Mucosa of descending colon (tissue), 3 donors: Measurements from ENCODE around the gene PIK3R2. TPM values are rescaled to one million over a fixed set of nuclear protein-coding genes. Genes with fewer than 3 reads are reported as not detected.

Source experiments
- ATAC-seq: fragments of 200-7000 bp; cut with Tn5 transposase; one replicate; pipeline ENCODE4 v1.9.1; 2020; ENCODE audit warnings: mild to moderate bottlenecking, moderate library complexity
- DNase-seq, 3 donors: peaks; one replicate each; pipeline ENCODE4 v3.0.0-alpha.2; 2020
- H3K36me3 ChIP-seq: fragments of 200-600 bp; one replicate; pipeline ENCODE4 v1.8.0; 2021; ENCODE audit warnings: low read depth, mild to moderate bottlenecking
- H3K4me1 ChIP-seq: fragments of 200-600 bp; one replicate; pipeline ENCODE4 v1.8.0; 2021; ENCODE audit warnings: low read depth, mild to moderate bottlenecking
- H3K4me3 ChIP-seq: fragments of 200-600 bp; one replicate; pipeline ENCODE4 v1.8.0; 2021; ENCODE audit warnings: mild to moderate bottlenecking
- H3K9me3 ChIP-seq: fragments of 200-600 bp; one replicate; pipeline ENCODE4 v1.8.0; 2021; ENCODE audit warnings: mild to moderate bottlenecking
- CTCF ChIP-seq: fragments of 200-600 bp; IDR thresholded peaks from one replicate; pipeline ENCODE4 v1.8.0; 2022; ENCODE audit warnings: antibody characterized with exemption, mild to moderate bottlenecking
- intact Hi-C, 2 donors: fragments of 100-400 bp; cut with DNase I in 1 of 2; cut with micrococcal nuclease in 1 of 2; formaldehyde crosslinking; loops; one replicate each; pipeline versions ENCODE4 v1.11.0 to v1.11.1; 2022; cut with DNase I, micrococcal nuclease
- total RNA-seq, 3 donors: library from RNA; stranded (reverse); fragmentation: NEBNext Ultra II Directional in 2 of 3; extraction: Animal tissue kit (Norgen Biotek cat#: 25700) in 2 of 3; gene quantifications; one replicate each; pipeline versions ENCODE4 v1.2.1 to v1.2.4, GENCODE V29; 2021 to 2023
- donor health status: DM: no; HTN: no; CAD: no; lungs with moderate emphysema.
- donor health status: DM: no; HTN: no; CAD: no.
- donor health status: DM: no; HTN: yes; CAD: no.

Gene PIK3R2
- total RNA-seq, 3 donors from 2014 or later = 31.6 to 40.0 (median 35.2) TPM

DNA sequence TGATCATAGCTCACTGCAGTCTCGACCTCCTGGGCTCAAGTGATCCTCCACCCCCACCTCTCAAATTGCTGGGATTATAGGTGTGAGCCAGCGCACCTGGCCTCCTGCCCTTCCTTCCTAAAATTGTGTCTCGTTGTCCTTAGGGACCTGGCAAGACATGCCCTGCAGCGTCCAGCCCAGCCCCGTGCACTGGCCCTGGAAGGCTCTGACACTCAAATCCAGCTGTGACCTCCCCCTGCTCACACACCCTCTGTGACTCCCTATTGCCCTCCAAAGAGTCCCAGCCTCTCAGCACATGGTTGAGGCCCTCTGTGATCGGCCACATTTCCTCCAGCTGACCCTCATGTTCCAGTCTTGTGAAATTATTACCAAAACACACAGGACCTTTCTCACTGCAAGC lies 45.0 kb downstream of the PIK3R2 start:
- Histone ChIP-seq H3K4me1 (peaks cover 18% of the 10 kb centered on the region), H3K4me3 (no peak overlapping the region), H3K36me3 (no peaks in the 10 kb centered on the region), H3K9me3 (no peaks in the 10 kb centered on the region)
- no peak for TF ChIP-seq CTCF
- intact Hi-C loops = no loop called here
- DNase-seq = no peak
- ATAC-seq = no peak

DNA sequence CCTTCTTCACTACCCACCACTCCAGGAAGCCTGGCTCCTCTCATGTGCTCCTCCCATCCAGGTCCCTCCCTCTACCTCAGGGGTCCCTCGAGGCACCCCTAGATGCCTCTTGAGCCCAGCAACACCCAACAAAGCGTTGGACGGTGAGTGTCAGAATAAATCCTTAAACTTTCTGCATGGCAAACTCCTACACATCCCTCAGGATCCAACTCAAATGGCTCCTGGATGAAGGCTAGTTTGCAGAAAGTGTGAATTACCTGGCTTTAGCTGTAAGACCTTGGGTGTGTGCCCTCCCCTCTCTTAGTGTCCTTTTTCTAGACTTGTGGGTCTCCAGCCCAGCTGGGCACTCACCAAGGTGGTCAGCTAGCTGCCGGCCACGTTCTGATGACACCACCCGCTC lies 45.4 kb downstream of the PIK3R2 start:
- intact Hi-C loops = no loop called here
- ATAC-seq (no peak), DNase-seq (no peak)
- no peaks in the 10 kb centered on the region for H3K36me3 ChIP-seq
- peaks cover 22% of the 10 kb centered on the region for H3K4me1 ChIP-seq
- no peaks in the 10 kb centered on the region for H3K9me3 ChIP-seq
- H3K4me3 ChIP-seq = no peak overlapping the region
- no peak for TF ChIP-seq CTCF

GRCh38 chr19:18202397-18202777 lies 49.4 kb downstream of the PIK3R2 start:
- ATAC-seq (no peak), DNase-seq (no peak)
- no peak for TF ChIP-seq CTCF
- H3K36me3 ChIP-seq = peaks cover 5% of the 10 kb centered on the region
- intact Hi-C loops = loop anchor here in 1 of 2 donors (10.0 kb wide), 1 partner anchor 52 kb away; a partner anchor contains a TSS
- peaks cover 9% of the 10 kb centered on the region for H3K4me1 ChIP-seq
- no peak overlapping the region for H3K4me3 ChIP-seq
- H3K9me3 ChIP-seq = no peaks in the 10 kb centered on the region

DNA sequence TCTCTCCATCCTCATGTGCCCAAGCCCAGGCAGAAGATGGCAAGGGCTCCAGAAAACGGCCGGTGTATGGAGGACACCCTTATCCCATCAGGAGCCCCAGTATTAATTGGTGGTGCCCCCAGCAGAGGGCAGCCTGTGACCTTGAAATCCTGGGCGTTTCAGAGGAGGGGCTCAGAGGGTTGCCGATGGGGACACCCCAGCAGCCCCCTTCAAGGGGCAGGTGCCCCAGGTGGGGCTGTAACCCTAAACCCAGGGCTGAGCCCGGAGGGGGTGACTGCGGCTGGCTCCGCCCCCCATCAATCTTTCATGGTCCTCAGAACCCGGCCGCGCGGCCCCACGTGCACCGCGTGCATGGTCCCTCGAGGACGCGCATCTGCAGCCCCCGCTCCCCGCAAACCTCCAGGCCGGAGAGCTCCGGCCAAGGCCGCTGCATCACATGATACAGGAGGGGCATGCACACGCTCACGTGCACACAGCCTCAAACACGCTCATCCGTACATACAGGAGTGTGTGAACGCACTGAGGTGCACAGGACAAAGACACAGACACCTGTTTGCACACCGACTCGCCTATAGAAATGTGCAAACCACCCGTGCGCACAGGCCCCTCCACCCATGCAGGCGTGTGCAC lies 49.9 kb downstream of the PIK3R2 start:
- H3K9me3 ChIP-seq = no peaks in the 10 kb centered on the region
- DNase-seq = peak; percentile 49 to 77 (median 67)
- intact Hi-C loops = loop anchor here in 1 of 2 donors (10.0 kb wide), 1 partner anchor 52 kb away; a partner anchor contains a TSS
- peaks cover 5% of the 10 kb centered on the region for H3K36me3 ChIP-seq
- H3K4me3 ChIP-seq = no peak overlapping the region
- H3K4me1 ChIP-seq = peaks cover 9% of the 10 kb centered on the region
- no peak for ATAC-seq
- TF ChIP-seq CTCF = no peak

DNA sequence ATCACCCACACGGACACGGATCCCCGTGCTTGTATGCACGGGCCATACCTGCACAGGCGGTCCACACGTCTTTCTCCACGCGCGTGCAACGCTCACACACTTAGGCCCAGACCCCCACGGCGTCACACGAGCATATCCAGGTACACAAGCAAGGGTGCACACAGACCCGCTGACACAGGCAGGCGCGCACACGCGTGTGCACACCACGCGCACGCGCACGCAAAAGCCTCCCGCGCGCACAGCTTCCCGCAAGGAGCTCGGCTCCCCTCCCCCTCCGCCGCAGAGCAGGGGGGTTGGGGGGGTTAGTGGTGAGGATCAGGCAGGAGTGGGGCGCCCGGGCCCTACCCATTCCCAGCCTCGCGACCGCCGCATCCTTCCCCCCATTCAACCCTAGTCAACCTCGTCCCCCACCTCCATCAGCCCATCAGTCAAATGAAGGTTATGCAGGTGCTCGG lies 50.5 kb downstream of the PIK3R2 start:
- peak overlapping the region; percentile 26 for H3K4me3 ChIP-seq
- peaks cover 9% of the 10 kb centered on the region for H3K4me1 ChIP-seq
- H3K9me3 ChIP-seq = no peaks in the 10 kb centered on the region
- ATAC-seq (peak; percentile 17), DNase-seq (peak; percentile 73 to 86 (median 82))
- peaks cover 5% of the 10 kb centered on the region for H3K36me3 ChIP-seq
- intact Hi-C loops = loop anchor here in 1 of 2 donors (10.0 kb wide), 1 partner anchor 51 kb away; a partner anchor contains a TSS
- TF ChIP-seq CTCF = no peak
